HCEC 1CT (cell line): ENCODE measurements around the gene MCM8.
A peak's percentile ranks its signal among the peaks of the same experiment; 100 is the strongest.

Experiments used
- DNase-seq: peaks from one replicate; pipeline ENCODE4 v3.0.0-alpha.2; 2017

Gene MCM8

DNA sequence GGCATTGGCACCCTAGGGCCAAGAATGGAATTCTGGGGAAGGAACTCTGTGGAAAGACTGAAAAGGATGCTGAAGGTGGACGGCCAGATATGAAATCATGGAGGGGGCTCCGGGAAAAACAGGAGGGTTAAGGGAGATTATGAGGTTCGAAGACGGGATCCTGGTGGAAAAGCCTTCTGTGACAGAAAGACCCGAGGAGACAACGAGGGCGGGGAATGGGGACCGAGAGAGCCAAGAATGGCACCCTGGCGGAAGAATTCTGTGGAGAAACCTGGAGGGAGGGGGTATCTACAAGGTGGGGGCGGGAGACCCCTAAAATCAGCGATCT is 545 bp upstream of the MCM8 start:
- no peak for DNase-seq

- no peak for DNase-seq
Measured at GRCh38 chr20:5967469-5967868, 17.0 kb downstream of the MCM8 start.

- no peak for DNase-seq
Measured at GRCh38 chr20:5968462-5968861, 18.0 kb downstream of the MCM8 start.

GRCh38 chr20:5969348-5969935 is 19.0 kb downstream of the MCM8 start:
- DNase-seq = no peak

DNA sequence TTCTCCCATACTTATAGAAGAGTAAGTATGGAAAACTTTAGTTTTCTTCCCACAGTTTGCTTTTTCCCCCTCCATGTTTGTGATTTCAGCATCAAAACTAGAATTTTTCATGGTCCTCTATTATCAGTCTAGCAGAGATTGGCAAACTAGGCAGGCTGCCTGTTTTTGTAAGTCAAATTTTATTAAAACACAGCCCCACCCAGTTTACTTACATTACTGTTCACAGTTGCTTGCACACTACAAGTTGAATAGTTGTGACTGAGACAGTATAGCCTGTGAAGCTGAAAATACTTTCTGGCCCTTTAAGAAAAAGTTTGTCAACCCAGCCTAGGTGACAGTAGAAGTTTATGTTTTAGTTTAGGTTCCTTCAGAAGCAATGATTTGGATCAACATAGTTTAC is 19.5 kb downstream of the MCM8 start:
- DNase-seq = no peak

DNA sequence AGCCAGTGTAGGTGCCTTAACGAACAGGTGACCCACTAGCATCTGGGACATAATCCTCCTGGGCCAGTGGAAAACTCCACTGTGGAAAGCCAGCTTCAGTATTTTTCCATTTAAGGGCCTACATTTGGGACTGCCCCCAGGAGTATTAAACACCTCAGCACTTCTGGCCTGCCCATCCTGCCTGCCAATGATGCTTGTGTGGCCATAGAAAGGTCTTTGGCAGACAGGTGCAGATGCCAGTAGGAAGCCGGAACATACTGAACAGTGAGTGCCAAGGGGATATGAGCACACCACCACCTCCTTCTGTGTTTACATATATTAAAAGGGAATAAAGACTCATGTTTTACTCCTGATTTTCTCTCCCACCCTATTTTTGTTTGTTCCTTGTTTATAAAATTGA is 19.9 kb downstream of the MCM8 start:
- DNase-seq = no peak

DNA sequence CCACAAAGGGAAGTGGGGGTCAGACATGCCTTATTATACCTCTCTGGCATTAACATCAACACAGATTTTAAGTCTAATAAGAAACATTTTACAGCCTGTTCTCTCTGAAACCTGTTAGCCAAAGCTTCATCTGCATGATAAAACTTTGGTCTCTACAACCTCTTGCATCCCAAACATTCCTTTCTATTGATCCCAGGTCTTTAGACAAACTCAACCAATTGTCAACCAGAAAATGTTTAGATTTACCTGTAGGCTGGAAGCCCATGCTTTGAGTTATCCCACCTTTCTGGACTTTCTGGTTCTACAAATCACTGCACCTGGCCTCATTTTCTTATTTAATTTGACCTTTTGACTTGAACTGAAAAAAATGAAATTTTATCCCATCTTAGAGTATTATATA is 20.8 kb downstream of the MCM8 start:
- no peak for DNase-seq

DNA sequence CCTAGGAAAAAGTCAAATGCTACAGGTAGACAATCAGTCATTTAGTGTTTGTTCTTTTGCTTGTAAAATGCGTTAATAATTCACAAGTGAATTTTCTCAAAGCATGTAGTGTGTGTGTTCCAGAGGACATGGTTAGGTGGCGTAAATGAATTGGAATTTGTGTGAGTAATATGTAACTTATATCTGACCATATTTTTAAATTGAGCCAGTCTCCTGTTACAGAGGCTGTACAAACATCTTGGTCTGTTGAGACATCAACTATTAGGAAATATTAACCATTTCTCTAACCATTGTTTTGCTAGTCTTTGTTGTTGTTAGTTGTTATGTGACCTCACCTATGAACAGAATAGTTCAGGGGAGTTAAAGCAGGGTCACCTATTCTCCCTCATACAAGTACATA is 22.7 kb downstream of the MCM8 start:
- DNase-seq = peak; percentile 96

DNA sequence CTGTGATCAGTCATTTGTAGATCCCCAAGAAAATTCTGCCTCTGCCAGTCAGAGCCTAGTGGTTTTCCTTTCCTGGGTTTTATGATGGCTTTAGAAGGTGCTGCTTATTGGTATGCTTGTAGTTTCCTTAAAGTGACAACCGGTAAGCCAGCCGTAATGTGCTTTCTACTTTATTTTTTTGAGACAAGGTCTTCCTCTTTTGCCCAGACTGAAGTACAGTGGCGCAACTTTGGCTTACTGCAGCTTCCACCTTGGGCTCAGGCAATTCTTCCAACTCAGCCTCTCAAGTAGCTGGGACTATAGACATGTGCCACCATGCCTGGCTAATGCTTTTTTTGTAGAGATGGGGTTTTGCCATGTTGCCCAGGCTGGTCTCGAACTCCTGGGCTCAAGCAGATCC is 23.5 kb downstream of the MCM8 start:
- no peak for DNase-seq

- DNase-seq = peak; percentile 46
Measured at GRCh38 chr20:5974531-5974930, 24.1 kb downstream of the MCM8 start.

- no peak for DNase-seq
Measured at GRCh38 chr20:5975778-5976177, 25.3 kb downstream of the MCM8 start.

- DNase-seq = no peak
Measured at GRCh38 chr20:5977223-5977622, 26.8 kb downstream of the MCM8 start.

DNA sequence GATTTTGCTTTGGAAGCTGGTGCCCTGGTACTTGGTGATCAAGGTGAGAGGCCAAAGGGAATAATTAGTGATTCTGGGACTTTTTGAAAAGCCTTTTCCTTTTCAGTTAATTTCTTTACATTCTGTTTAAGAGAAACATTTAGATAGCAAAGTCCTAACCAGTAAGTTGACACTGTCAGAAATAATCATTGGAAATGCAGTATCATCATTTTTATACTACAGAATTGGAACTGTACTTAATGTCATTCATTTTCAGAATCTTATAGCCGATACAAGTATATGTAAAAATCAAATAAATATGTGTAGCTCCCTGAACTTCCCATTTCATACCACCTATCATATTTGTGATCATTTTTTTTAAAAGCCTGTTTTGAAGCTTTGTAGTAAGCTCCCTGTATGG is 27.5 kb downstream of the MCM8 start:
- DNase-seq = no peak

- no peak for DNase-seq
Measured at GRCh38 chr20:5979801-5980200, 29.3 kb downstream of the MCM8 start.

GRCh38 chr20:5980720-5981538 is 30.5 kb downstream of the MCM8 start:
- no peak for DNase-seq

- DNase-seq = no peak
Measured at GRCh38 chr20:5987383-5987782, 36.9 kb downstream of the MCM8 start.

- DNase-seq = no peak
Measured at GRCh38 chr20:5989539-5989938, 39.1 kb downstream of the MCM8 start.

- no peak for DNase-seq
Measured at GRCh38 chr20:5990946-5991345, 40.5 kb downstream of the MCM8 start.

DNA sequence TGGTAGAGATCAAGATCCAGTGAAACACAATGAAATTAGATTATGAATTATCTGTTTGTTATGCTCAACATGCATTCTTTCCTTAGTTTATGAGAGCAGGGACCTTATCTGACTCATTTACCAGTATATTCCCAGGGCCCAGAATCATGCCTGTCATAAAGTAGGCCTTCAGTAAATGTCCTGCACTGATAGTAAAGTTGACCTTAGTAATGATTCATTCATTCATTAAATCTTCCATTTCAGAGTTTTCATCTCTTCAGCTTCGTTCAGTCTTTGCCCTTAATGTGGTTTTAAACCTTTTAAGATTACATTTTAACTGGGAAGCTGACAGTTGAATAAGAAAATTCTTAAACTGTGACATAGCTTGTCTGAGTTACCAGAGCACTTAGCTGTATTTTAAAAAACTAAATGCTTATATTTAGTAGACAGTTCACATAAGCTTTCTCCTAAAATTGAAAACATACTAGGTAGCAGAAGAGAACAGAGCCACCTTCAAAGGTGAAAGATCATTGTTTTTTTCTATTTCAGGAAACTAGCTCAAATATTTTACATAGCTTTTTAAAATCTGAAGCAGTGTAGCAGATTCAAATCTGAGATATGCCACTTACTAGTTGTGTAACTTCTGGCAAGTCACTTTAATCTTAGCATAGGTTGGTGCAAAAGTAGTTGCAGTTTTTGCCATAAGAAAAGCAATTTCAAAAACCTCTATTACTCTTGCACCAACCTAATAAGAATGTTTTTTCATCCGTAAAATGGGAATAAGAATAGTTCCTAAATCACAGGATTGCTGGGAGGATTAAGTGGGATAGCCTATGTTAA is 41.4 kb downstream of the MCM8 start:
- DNase-seq = peak; percentile 8

DNA sequence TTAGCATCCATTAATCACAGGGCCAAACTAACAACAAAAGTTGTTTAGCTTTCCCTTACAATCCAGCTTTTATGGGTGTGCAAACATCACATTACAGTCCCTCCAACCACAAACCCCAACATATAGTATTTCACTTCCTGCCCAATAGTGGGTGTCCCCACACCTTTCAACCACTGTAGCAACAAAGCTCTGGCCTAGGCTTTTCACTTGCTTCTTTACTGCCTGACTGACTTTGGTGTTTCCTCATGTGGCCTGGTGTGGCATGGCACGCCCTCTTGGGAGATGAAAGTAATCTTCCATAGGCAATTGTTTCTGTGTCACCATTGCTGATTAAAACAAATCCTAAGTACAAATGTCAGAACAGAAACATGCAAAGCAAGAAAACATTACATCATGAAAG is 46.3 kb downstream of the MCM8 start:
- DNase-seq = no peak

DNA sequence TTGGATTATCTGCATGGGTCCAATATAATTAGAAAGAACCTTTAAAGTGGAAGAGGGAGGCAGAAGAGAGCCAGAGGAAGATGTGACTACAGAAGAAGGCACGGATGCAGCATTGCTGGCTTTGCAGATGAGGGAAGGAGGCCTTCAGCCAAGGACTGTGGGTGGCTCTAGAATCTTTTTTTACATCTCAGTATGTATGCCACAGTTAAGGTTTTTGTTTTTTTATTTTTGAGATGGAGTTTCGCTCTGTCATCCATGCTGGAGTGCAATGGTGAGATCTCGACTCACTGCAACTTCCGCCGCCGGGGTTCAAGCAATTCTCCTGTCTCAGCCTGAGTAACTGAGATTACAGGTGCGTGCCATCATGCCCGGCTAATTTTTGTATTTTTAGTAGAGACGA is 49.3 kb downstream of the MCM8 start:
- no peak for DNase-seq

- DNase-seq = no peak
Measured at GRCh38 chr20:6000871-6001270, 50.4 kb downstream of the MCM8 start.

DNA sequence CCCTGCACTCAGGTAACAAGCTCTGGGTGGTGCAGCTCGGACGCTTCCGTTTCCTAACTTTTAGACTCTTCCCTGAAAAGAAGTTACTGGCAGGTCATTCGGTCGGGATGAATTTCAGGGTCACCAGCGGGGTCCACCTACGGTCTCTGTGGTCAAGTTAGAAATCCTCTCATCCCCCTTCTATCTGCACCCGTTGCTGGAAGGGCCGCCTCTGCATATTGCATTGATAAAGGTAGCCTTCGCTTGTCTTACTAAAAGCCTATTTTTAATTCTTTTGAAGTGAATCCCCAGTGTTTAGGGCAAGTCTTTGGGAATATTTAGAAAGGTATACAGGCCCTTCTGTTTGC is 56.1 kb downstream of the MCM8 start:
- no peak for DNase-seq

- DNase-seq = no peak
Measured at GRCh38 chr20:6007094-6007528, 56.7 kb downstream of the MCM8 start.
